ENCODE data around the gene GBX2. TPM values are rescaled to one million over a fixed set of nuclear protein-coding genes. Genes with fewer than 3 reads are reported as not detected.

The GBX2 gene
- total RNA-seq, 1 experiment from 2014 or later, result not detected

GRCh38 chr2:236120829-236121228 is 47.4 kb downstream of the GBX2 start:
- DNase-seq (ENCODE audit: unreplicated experiment), result no peak
- TF ChIP-seq, protein P1, sequence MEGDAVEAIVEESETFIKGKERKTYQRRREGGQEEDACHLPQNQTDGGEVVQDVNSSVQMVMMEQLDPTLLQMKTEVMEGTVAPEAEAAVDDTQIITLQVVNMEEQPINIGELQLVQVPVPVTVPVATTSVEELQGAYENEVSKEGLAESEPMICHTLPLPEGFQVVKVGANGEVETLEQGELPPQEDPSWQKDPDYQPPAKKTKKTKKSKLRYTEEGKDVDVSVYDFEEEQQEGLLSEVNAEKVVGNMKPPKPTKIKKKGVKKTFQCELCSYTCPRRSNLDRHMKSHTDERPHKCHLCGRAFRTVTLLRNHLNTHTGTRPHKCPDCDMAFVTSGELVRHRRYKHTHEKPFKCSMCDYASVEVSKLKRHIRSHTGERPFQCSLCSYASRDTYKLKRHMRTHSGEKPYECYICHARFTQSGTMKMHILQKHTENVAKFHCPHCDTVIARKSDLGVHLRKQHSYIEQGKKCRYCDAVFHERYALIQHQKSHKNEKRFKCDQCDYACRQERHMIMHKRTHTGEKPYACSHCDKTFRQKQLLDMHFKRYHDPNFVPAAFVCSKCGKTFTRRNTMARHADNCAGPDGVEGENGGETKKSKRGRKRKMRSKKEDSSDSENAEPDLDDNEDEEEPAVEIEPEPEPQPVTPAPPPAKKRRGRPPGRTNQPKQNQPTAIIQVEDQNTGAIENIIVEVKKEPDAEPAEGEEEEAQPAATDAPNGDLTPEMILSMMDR (IDR thresholded peaks at IDR 0.05; ENCODE audit: unreplicated experiment), result no peak
- no peaks in the 10 kb centered on the region for H3K9me3 Mint-ChIP-seq (ENCODE audit: unreplicated experiment)
- no peak overlapping the region for H3K4me3 Mint-ChIP-seq (ENCODE audit: unreplicated experiment)
- BruUV-seq (replicated peaks), result no TSS peak
- intact Hi-C loops (cut with micrococcal nuclease), result no loop called here
- peaks cover 15% of the 10 kb centered on the region for H3K36me3 Mint-ChIP-seq (ENCODE audit: insufficient read depth, unreplicated experiment)
- H3K27ac Mint-ChIP-seq (ENCODE audit: low read depth, unreplicated experiment), result no peak overlapping the region
- no peaks in the 10 kb centered on the region for H3K27me3 Mint-ChIP-seq (ENCODE audit: insufficient read depth, unreplicated experiment)
- ChIA-PET CTCF (no interaction called here), POLR2A (no interaction called here)
- H3K4me1 Mint-ChIP-seq (ENCODE audit: insufficient read depth, unreplicated experiment), result no peaks in the 10 kb centered on the region

DNA sequence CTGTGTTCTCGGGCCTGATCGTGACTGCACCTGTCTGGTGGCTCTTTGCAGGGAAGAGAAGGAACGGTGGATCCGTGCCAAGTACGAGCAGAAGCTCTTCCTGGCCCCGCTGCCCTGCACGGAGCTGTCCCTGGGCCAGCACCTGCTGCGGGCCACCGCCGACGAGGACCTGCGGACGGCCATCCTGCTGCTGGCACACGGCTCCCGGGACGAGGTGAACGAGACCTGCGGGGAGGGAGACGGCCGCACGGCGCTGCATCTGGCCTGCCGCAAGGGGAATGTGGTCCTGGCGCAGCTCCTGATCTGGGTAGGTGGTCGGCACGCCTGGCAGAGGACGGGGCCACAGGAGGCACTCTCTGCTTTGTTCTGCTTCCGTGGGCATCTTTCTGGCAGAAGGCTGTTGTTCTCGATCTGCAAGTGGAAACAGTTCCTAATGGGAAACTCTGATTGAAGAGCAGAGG is 48.0 kb downstream of the GBX2 start:
- H3K27ac Mint-ChIP-seq (ENCODE audit: low read depth, unreplicated experiment), result no peak overlapping the region
- no TSS peak for BruUV-seq (replicated peaks)
- H3K9me3 Mint-ChIP-seq (ENCODE audit: unreplicated experiment), result no peaks in the 10 kb centered on the region
- H3K27me3 Mint-ChIP-seq (ENCODE audit: insufficient read depth, unreplicated experiment), result no peaks in the 10 kb centered on the region
- TF ChIP-seq, protein P1 (IDR thresholded peaks at IDR 0.05; ENCODE audit: unreplicated experiment), result no peak
- no peak overlapping the region for H3K4me3 Mint-ChIP-seq (ENCODE audit: unreplicated experiment)
- H3K36me3 Mint-ChIP-seq (ENCODE audit: insufficient read depth, unreplicated experiment), result peaks cover 10% of the 10 kb centered on the region
- H3K4me1 Mint-ChIP-seq (ENCODE audit: insufficient read depth, unreplicated experiment), result no peaks in the 10 kb centered on the region
- intact Hi-C loops (cut with micrococcal nuclease), result no loop called here
- ChIA-PET CTCF (no interaction called here), POLR2A (no interaction called here)
- no peak for DNase-seq (ENCODE audit: unreplicated experiment)

DNA sequence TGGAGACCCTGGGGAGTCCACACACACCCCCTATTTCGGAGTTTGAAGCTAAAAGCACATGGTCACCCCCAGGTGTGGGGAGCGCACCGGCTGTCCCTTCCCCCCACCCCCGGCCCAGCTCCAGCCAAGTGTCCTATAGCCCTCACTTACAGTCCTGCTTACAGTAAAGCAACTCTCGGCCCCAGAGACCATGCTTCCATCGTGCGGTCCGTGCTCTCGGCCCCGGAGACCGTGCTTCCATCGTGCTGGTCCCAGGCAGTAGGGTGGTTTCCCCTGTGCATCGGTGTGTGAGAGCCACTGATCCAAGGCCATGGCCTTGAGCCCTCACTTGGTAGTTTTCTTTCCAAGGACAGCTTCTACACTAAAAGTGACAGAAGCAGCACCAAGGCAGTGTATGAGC is 48.7 kb downstream of the GBX2 start:
- ChIA-PET POLR2A (interaction anchor here (0.7 kb wide), 2 partner anchors 24 to 43 kb away, joined by 3 to 4 read pairs; no protein-coding TSS in a partner anchor), CTCF (no interaction called here)
- BruUV-seq (replicated peaks), result no TSS peak
- Mint-ChIP-seq H3K36me3 (ENCODE audit: insufficient read depth, unreplicated experiment) (peaks cover 10% of the 10 kb centered on the region), H3K27me3 (ENCODE audit: insufficient read depth, unreplicated experiment) (no peaks in the 10 kb centered on the region), H3K4me1 (ENCODE audit: insufficient read depth, unreplicated experiment) (no peaks in the 10 kb centered on the region), H3K27ac (ENCODE audit: low read depth, unreplicated experiment) (no peak overlapping the region), H3K4me3 (ENCODE audit: unreplicated experiment) (no peak overlapping the region), H3K9me3 (ENCODE audit: unreplicated experiment) (no peaks in the 10 kb centered on the region)
- no peak for DNase-seq (ENCODE audit: unreplicated experiment)
- TF ChIP-seq, protein P1 (IDR thresholded peaks at IDR 0.05; ENCODE audit: unreplicated experiment), result no peak
- intact Hi-C loops (cut with micrococcal nuclease), result no loop called here

GRCh38 chr2:236119003-236119402 is 49.2 kb downstream of the GBX2 start:
- no peak for DNase-seq (ENCODE audit: unreplicated experiment)
- Mint-ChIP-seq H3K27me3 (ENCODE audit: insufficient read depth, unreplicated experiment) (no peaks in the 10 kb centered on the region), H3K27ac (ENCODE audit: low read depth, unreplicated experiment) (no peak overlapping the region), H3K9me3 (ENCODE audit: unreplicated experiment) (no peaks in the 10 kb centered on the region), H3K4me3 (ENCODE audit: unreplicated experiment) (no peak overlapping the region), H3K36me3 (ENCODE audit: insufficient read depth, unreplicated experiment) (peaks cover 10% of the 10 kb centered on the region), H3K4me1 (ENCODE audit: insufficient read depth, unreplicated experiment) (no peaks in the 10 kb centered on the region)
- POLR2A ChIA-PET, result interaction anchor here (0.7 kb wide), 1 partner anchor 23 kb away, joined by 3 read pairs; no protein-coding TSS in a partner anchor
- TF ChIP-seq, protein P1 (IDR thresholded peaks at IDR 0.05; ENCODE audit: unreplicated experiment), result no peak
- CTCF ChIA-PET, result no interaction called here
- intact Hi-C loops (cut with micrococcal nuclease), result no loop called here
- BruUV-seq (replicated peaks), result no TSS peak
